C4-2B (cell line): ENCODE results near the gene SND1.

Experiments
- ZFX ChIP-seq: fragments of 450-650 bp; IDR thresholded peaks from 2 replicates; pipeline ENCODE4 v1.6.1; 2017
- TF ChIP-seq, protein P1 (sequence below): fragments of 450-650 bp; conservative IDR thresholded peaks from 2 replicates; pipeline ENCODE4 v1.5.1; 2017; ENCODE audit warnings: mild to moderate bottlenecking

DNA sequence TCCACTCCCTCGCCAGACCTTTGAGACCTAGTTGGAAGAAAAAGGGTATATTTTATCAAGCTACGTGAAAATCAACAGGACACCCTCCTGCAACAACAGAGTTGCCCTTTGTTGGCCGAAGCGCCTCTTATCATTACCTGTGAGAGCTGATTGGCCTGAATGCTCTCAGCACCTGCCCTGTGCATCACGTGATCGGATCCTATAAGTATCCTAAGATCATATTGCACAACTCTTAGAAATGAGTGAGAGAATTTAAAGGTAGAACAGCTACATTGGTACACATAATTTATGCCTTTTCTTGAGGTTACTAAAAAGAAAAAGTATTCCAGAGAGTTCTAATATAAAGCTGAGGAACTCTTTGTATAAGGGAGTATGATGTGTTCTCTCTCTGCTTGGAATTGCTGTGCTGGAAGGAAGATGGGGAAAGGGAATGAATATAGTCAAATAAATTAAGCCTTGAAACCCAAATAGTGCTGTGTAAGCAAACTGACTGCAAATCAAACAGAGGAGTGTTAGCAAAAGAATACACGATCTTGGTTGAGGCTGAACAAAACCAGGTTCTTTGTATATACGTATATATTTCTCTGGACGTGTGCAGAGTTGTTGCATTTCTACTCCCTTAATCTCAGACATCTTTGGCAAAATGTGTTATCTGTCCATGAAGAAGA, 309.9 kb downstream of the SND1 start:
- TF ChIP-seq, protein P1, sequence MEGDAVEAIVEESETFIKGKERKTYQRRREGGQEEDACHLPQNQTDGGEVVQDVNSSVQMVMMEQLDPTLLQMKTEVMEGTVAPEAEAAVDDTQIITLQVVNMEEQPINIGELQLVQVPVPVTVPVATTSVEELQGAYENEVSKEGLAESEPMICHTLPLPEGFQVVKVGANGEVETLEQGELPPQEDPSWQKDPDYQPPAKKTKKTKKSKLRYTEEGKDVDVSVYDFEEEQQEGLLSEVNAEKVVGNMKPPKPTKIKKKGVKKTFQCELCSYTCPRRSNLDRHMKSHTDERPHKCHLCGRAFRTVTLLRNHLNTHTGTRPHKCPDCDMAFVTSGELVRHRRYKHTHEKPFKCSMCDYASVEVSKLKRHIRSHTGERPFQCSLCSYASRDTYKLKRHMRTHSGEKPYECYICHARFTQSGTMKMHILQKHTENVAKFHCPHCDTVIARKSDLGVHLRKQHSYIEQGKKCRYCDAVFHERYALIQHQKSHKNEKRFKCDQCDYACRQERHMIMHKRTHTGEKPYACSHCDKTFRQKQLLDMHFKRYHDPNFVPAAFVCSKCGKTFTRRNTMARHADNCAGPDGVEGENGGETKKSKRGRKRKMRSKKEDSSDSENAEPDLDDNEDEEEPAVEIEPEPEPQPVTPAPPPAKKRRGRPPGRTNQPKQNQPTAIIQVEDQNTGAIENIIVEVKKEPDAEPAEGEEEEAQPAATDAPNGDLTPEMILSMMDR: no peak
- TF ChIP-seq ZFX: no peak
